K562 (cell line): ENCODE results near the gene DOP1B. TPM values are rescaled to one million over a fixed set of nuclear protein-coding genes. Genes with fewer than 3 reads are reported as not detected.

Experiments
- ATAC-seq: fragments of 200-7000 bp; cut with Tn5 transposase; 3 replicates; pipeline ENCODE4 v1.9.1; 2020; ENCODE audit warnings: moderate library complexity
- BruUV-seq: library from RNA; stranded (reverse); fragments of 400-500 nt; replicated peaks from 2 replicates; lab custom pipeline; 2021; lab: Mats Ljungman, UMichigan
- CTCF ChIA-PET: fragments of 300-600 bp; formaldehyde crosslinking; extraction: SDS; loops from one replicate; lab custom pipeline; 2021; ENCODE audit warnings: low intra/inter-chr PET ratio; lab: Yijun Ruan, JAX
- POLR2A ChIA-PET: fragments of 300-600, 350-650 bp; sonication (Branson Sonifier 250); formaldehyde crosslinking; extraction: SDS; loops from one replicate; lab custom pipeline; 2021; ENCODE audit warnings: antibody characterized with exemption, inconsistent platforms; lab: Yijun Ruan, JAX
- DNase-seq, 4 experiments: peaks; one replicate each; pipeline versions ENCODE4 v3.0.0 to v3.0.0-alpha.2; 2011 to 2018; ENCODE audit warnings: low spot score in 3 of 4, mixed read lengths in 3 of 4; ENCODE audit errors: extremely low read depth in 1 of 4
- FAIRE-seq: peaks from 2 replicates; lab custom pipeline; 2011; peaks lifted over from hg19 to GRCh38; lab: Jason Lieb, UNC
- H2AFZ ChIP-seq: 2 replicates; pipeline ENCODE4 v1.6.0; 2011; ENCODE audit warnings: low read depth, low read length, control low read depth, inconsistent platforms
- H3K27ac ChIP-seq: fragments of 200-600 bp; 3 replicates; pipeline ENCODE4 v1.8.0; 2011; ENCODE audit warnings: low read depth, mild to moderate bottlenecking, control low read depth, inconsistent platforms, low read length, moderate library complexity, mixed read lengths; ENCODE audit errors: extremely low read depth
- H3K27me3 ChIP-seq, 2 experiments: fragments of 300-600 bp in 1 of 2; 2 replicates in 1 of 2; 3 replicates in 1 of 2; pipeline versions ENCODE4 v1.6.0 to v1.8.0; 2011; ENCODE audit warnings: inconsistent platforms in 2 of 2, low read length in 2 of 2, mild to moderate bottlenecking in 1 of 2, mixed read lengths in 1 of 2, moderate library complexity in 1 of 2; ENCODE audit not compliant: control insufficient read depth in 2 of 2, insufficient read depth in 2 of 2
- H3K36me3 ChIP-seq: fragments of 300-600 bp; 3 replicates; pipeline ENCODE4 v1.8.0; 2011; ENCODE audit warnings: mild to moderate bottlenecking, low read length, inconsistent platforms; ENCODE audit not compliant: control insufficient read depth, insufficient read depth
- H3K4me1 ChIP-seq, 2 experiments: fragments of 200-600 bp in 1 of 2; replicated peaks in 1 of 2; 2 replicates in 1 of 2; 3 replicates in 1 of 2; pipeline versions ENCODE4 v1.5.1 to v1.8.0; 2011; ENCODE audit warnings: inconsistent platforms in 2 of 2, low read length in 2 of 2, mild to moderate bottlenecking in 1 of 2, mixed read lengths in 1 of 2, moderate library complexity in 1 of 2; ENCODE audit not compliant: control insufficient read depth in 2 of 2, insufficient read depth in 2 of 2
- H3K4me2 ChIP-seq: 2 replicates; pipeline ENCODE4 v1.6.1; 2011; ENCODE audit warnings: low read length, control low read depth, inconsistent platforms, mixed read lengths; ENCODE audit not compliant: insufficient read depth
- H3K4me3 ChIP-seq: fragments of 200-600 bp; sonication (generic), shearing (Covaris generic); 2 replicates; pipeline ENCODE4 v1.5.1; 2016; ENCODE audit warnings: control low read depth, inconsistent platforms
- H3K79me2 ChIP-seq: fragments of 200-600 bp; 3 replicates; pipeline ENCODE4 v1.8.0; 2011; ENCODE audit warnings: low read length, inconsistent platforms; ENCODE audit not compliant: control insufficient read depth, insufficient read depth
- H3K9ac ChIP-seq, 2 experiments: 2 replicates each; pipeline versions ENCODE4 v1.6.0 to v1.6.1; 2011; ENCODE audit warnings: low read depth in 2 of 2, low read length in 2 of 2, control low read depth in 1 of 2, inconsistent platforms in 1 of 2, mild to moderate bottlenecking in 1 of 2, mixed read lengths in 1 of 2; ENCODE audit not compliant: insufficient read depth in 1 of 2
- H3K9me1 ChIP-seq: one replicate; pipeline ENCODE4 v1.6.0; 2011; ENCODE audit warnings: inconsistent platforms, mild to moderate bottlenecking, low read length, moderate library complexity; ENCODE audit not compliant: control insufficient read depth, insufficient read depth
- H3K9me3 ChIP-seq: replicated peaks from 2 replicates; pipeline ENCODE4 v1.5.1; 2011; ENCODE audit warnings: low read depth, low read length, inconsistent platforms; ENCODE audit not compliant: control insufficient read depth, insufficient read depth
- H4K20me1 ChIP-seq: replicated peaks from 2 replicates; pipeline ENCODE4 v1.6.1; 2011; ENCODE audit warnings: low read length, inconsistent platforms, mixed read lengths; ENCODE audit not compliant: control insufficient read depth, insufficient read depth
- ARID1B ChIP-seq: fragments of 450-650 bp; IDR thresholded peaks from 2 replicates; pipeline ENCODE4 v1.6.1; 2016; ENCODE audit warnings: antibody characterized with exemption, mild to moderate bottlenecking, inconsistent platforms
- BDP1 ChIP-seq: IDR thresholded peaks from 3 replicates; pipeline ENCODE4 v1.6.1; 2011; ENCODE audit not compliant: insufficient read length, insufficient read depth
- BHLHE40 ChIP-seq: IDR thresholded peaks from 2 replicates; pipeline ENCODE4 v1.6.1; 2011; ENCODE audit warnings: low read length, improper control_type of control experiment
- CBFA2T2 ChIP-seq: fragments of 450-650 bp; conservative IDR thresholded peaks from 2 replicates; pipeline ENCODE4 v1.6.1; 2017; ENCODE audit warnings: mild to moderate bottlenecking
- DPF2 ChIP-seq: fragments of 450-650 bp; IDR thresholded peaks from 2 replicates; pipeline ENCODE4 v1.6.1; 2016
- ERF ChIP-seq: fragments of 450-650 bp; formaldehyde crosslinking; IDR thresholded peaks from 2 replicates; pipeline ENCODE4 v1.4.0; 2020; ENCODE audit warnings: mild to moderate bottlenecking, mixed read lengths
- MYC ChIP-seq, 2 experiments: fragments of 250-450 bp in 1 of 2; sonication (Bioruptor Pico) in 1 of 2; IDR thresholded peaks; 2 replicates each; pipeline versions ENCODE4 v1.5.1 to v1.6.1; 2012 to 2021; ENCODE audit warnings: low read depth in 2 of 2, borderline replicate concordance in 1 of 2, improper control_type of control experiment in 1 of 2, low read length in 1 of 2, mild to moderate bottlenecking in 1 of 2, moderate library complexity in 1 of 2
- NFATC3 ChIP-seq: fragments of 450-650 bp; IDR thresholded peaks from 2 replicates; pipeline ENCODE4 v1.6.1; 2017; ENCODE audit warnings: mild to moderate bottlenecking
- TAL1 ChIP-seq: fragments of 450-650 bp; IDR thresholded peaks from 2 replicates; pipeline ENCODE4 v1.6.1; 2016; ENCODE audit warnings: mild to moderate bottlenecking
- WGBS: fragments of 100-300 bp; shearing (Covaris generic); methylation state at CpG from one replicate; pipeline ENCODE4 v1.1.6; 2016; ENCODE audit warnings: low coverage, mixed read lengths; ENCODE audit not compliant: insufficient coverage; ENCODE audit errors: missing lambda C conversion rate; 5-methylcytosine and 5-hydroxymethylcytosine counted together
- in situ Hi-C: fragments of 300-500 bp; cut with MboI; formaldehyde crosslinking; loops from 4 replicates; pipeline ENCODE4 v1.15.0; 2018; ENCODE audit warnings: inconsistent platforms, mixed read lengths
- intact Hi-C: fragments of 100-400 bp; cut with micrococcal nuclease; formaldehyde crosslinking; loops from 2 replicates; pipeline ENCODE4 v1.14.2; 2022
- polyA plus RNA-seq, 8 experiments: library from polyadenylated mRNA; depleted of rRNA in 4 of 8; stranded (reverse) in 5 of 8; unstranded in 3 of 8; fragments of >200 nt; fragmentation: Nextera tagmentation in 2 of 8; fragmentation: Illumina TruSeq in 1 of 8; extraction: Ambion mirVana in 2 of 8; extraction: Trizol in 1 of 8; gene quantifications; 2 replicates each; pipeline versions ENCODE4 v1.2.1 to v1.2.3, GENCODE V29; 2011 to 2014; ENCODE audit warnings: inconsistent platforms in 1 of 8, missing spikeins in 1 of 8
- total RNA-seq, 7 experiments: library from RNA; depleted of rRNA in 6 of 7; stranded (reverse); fragments of >200 nt in 6 of 7; fragmentation: Illumina TruSeq in 2 of 7; extraction: Trizol in 2 of 7; gene quantifications; 2 replicates each; pipeline versions ENCODE4 v1.2.1 to v1.2.3, GENCODE V29; 2011 to 2021; ENCODE audit warnings: low replicate concordance in 1 of 7
- TF ChIP-seq, protein P1 (sequence below), 2 experiments: fragments of 450-650 bp; formaldehyde crosslinking in 1 of 2; IDR thresholded peaks; 2 replicates each; pipeline versions ENCODE4 v1.4.0 to v1.6.1; 2014 to 2020; ENCODE audit warnings: mild to moderate bottlenecking in 2 of 2, borderline replicate concordance in 1 of 2, low read depth in 1 of 2
- TF ChIP-seq, protein P2 (sequence below): fragments of 200-400 bp; formaldehyde crosslinking; IDR thresholded peaks from 2 replicates; pipeline ENCODE4 v1.6.1; 2017; ENCODE audit warnings: mild to moderate bottlenecking, low read depth, low read length, moderate library complexity

The DOP1B gene
- total and polyA plus RNA-seq, 9 of the 15 experiments (the other 6 are each of a cell fraction or from before 2014, with no cell fraction given): 0.04 to 2.2 (median 0.68) TPM

DNA sequence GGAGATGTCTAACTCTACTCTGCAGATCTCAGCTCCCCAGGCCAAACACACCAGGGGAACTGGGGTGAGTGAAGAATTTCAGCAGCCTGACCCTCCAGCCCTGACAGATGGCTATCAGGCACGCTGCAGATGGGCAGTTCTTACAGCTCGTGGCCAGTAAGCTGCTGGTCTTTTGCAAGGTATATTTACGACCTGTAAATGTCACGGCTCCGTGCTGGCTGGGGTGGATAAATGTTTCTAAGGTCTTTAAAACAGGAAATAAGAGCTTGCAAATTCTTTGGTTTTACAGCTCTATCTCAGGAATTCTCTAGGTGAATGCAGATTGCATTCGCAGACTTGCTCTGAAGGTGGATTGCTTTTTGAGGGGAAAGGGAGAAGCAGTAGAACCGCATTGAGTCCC, 10.1 kb downstream of the DOP1B start:
- BruUV-seq: no TSS peak
- Histone ChIP-seq H3K9ac (no peak overlapping the region), H4K20me1 (no peaks in the 10 kb centered on the region), H3K36me3 (no peaks in the 10 kb centered on the region), H3K4me3 (no peak overlapping the region), H3K4me2 (no peak overlapping the region; the same call in 1 of the 2 replicates), H2AFZ (no peak overlapping the region), H3K9me3 (no peaks in the 10 kb centered on the region), H3K27me3 (peaks cover 3 to 35% of the 10 kb centered on the region in 2 experiments; a peak in 4 of 5 replicates), H3K27ac (no peak overlapping the region), H3K79me2 (no peaks in the 10 kb centered on the region), H3K9me1 (no peaks in the 10 kb centered on the region), H3K4me1 (peaks cover 0 to 3% of the 10 kb centered on the region in 2 experiments; a peak in 3 of 5 replicates)
- POLR2A ChIA-PET: interaction anchor here (0.6 kb wide), 1 partner anchor 1137 kb away, joined by 3 read pairs; no protein-coding TSS in a partner anchor
- FAIRE-seq (peak; percentile 15), DNase-seq (peak in 2 of 4 experiments; percentile 19 to 45), ATAC-seq (peak; percentile 69; the same call in 2 of the 3 replicates)
- CTCF ChIA-PET: no interaction called here
- WGBS: 2% methylated on average over 7 of the region's 7 CpGs
- intact Hi-C loops (no loop called here), in situ Hi-C loops (no loop called here)
- TF ChIP-seq CBFA2T2 (no peak; the same call in 1 of the 2 replicates), BDP1 (no peak), ERF (CRISPR knock-in tag) (no peak), MYC (IDR thresholded peaks at IDR 0.05; ENCODE audit: low read depth, low read length) (0 out of 2 replicates have a peak, but pooled peaks have one; percentile 30), MYC (CRISPR knock-in tag; IDR thresholded peaks at IDR 0.05; ENCODE audit: borderline replicate concordance, low read depth) (no peak), ARID1B (0 out of 2 replicates have a peak, but pooled peaks have one; percentile 42), NFATC3 (no peak), DPF2 (0 out of 2 replicates have a peak, but pooled peaks have one; percentile 35), BHLHE40 (0 out of 2 replicates have a peak, but pooled peaks have one; percentile 30), TAL1 (peak; percentile 45)
- TF ChIP-seq, protein P1, sequence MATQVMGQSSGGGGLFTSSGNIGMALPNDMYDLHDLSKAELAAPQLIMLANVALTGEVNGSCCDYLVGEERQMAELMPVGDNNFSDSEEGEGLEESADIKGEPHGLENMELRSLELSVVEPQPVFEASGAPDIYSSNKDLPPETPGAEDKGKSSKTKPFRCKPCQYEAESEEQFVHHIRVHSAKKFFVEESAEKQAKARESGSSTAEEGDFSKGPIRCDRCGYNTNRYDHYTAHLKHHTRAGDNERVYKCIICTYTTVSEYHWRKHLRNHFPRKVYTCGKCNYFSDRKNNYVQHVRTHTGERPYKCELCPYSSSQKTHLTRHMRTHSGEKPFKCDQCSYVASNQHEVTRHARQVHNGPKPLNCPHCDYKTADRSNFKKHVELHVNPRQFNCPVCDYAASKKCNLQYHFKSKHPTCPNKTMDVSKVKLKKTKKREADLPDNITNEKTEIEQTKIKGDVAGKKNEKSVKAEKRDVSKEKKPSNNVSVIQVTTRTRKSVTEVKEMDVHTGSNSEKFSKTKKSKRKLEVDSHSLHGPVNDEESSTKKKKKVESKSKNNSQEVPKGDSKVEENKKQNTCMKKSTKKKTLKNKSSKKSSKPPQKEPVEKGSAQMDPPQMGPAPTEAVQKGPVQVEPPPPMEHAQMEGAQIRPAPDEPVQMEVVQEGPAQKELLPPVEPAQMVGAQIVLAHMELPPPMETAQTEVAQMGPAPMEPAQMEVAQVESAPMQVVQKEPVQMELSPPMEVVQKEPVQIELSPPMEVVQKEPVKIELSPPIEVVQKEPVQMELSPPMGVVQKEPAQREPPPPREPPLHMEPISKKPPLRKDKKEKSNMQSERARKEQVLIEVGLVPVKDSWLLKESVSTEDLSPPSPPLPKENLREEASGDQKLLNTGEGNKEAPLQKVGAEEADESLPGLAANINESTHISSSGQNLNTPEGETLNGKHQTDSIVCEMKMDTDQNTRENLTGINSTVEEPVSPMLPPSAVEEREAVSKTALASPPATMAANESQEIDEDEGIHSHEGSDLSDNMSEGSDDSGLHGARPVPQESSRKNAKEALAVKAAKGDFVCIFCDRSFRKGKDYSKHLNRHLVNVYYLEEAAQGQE (IDR thresholded peaks at IDR 0.05; ENCODE audit: borderline replicate concordance): peak; percentile 13; the same call in 1 of the 2 replicates
- TF ChIP-seq, protein P1 (CRISPR knock-in tag; IDR thresholded peaks at IDR 0.05; ENCODE audit: low read depth): no peak
- TF ChIP-seq, protein P2, sequence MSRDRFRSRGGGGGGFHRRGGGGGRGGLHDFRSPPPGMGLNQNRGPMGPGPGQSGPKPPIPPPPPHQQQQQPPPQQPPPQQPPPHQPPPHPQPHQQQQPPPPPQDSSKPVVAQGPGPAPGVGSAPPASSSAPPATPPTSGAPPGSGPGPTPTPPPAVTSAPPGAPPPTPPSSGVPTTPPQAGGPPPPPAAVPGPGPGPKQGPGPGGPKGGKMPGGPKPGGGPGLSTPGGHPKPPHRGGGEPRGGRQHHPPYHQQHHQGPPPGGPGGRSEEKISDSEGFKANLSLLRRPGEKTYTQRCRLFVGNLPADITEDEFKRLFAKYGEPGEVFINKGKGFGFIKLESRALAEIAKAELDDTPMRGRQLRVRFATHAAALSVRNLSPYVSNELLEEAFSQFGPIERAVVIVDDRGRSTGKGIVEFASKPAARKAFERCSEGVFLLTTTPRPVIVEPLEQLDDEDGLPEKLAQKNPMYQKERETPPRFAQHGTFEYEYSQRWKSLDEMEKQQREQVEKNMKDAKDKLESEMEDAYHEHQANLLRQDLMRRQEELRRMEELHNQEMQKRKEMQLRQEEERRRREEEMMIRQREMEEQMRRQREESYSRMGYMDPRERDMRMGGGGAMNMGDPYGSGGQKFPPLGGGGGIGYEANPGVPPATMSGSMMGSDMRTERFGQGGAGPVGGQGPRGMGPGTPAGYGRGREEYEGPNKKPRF: no peak
